ENCODE data around the gene FLNB. TPM values are rescaled to one million over a fixed set of nuclear protein-coding genes. Genes with fewer than 3 reads are reported as not detected.

Gene FLNB
- total and polyA plus RNA-seq, 2 of the 13 experiments (the other 11 are each of a cell fraction or from before 2014, with no cell fraction given) = 106 to 130 TPM

DNA sequence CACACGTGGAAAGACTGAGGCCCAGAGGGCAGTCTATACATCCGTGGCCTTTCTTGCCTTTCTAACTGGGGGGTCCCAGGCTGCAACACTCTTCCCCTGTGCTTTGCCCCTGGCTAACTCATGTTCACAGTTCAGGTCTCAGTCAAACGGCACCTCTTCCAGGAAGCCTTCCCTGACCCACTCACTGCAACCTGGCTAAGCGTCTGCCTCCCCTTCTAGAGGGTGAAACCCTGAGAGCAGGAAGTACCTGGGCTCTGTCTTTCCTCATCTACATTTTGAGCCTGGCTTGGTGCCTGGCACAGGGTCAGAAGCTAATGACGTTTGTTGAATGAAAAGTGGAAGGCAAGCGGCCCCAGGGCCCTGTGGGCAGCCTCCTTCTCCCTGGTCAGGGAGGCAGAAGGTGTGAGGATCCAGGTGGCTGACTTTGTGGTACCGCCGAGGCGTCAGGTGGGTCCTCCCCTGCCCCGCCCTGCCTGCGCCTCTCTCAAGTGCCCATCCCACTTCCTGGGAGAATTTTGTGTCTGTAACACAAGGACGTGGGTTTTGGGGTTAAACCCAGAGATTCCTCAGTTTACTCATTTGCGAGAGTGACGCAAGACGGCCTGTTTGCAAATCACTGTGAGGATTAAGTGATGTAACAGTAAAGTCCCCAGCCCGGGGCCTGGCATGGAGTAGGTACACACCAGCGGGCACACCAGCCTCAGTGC is 170.5 kb downstream of the FLNB start (continued):
- TF ChIP-seq SOX6 (IDR thresholded peaks at IDR 0.05) (no peak), SOX6 (CRISPR knock-in tag; IDR thresholded peaks at IDR 0.05) (no peak), ZNF672 (CRISPR knock-in tag; IDR thresholded peaks at IDR 0.05) (no peak), ZMYM3 (CRISPR knock-in tag; IDR thresholded peaks at IDR 0.05) (peak; percentile 88), SAFB2 (CRISPR knock-in tag; IDR thresholded peaks at IDR 0.05; ENCODE audit: borderline replicate concordance, low read depth) (no peak)
- TF ChIP-seq, protein P1, sequence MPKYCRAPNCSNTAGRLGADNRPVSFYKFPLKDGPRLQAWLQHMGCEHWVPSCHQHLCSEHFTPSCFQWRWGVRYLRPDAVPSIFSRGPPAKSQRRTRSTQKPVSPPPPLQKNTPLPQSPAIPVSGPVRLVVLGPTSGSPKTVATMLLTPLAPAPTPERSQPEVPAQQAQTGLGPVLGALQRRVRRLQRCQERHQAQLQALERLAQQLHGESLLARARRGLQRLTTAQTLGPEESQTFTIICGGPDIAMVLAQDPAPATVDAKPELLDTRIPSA (CRISPR knock-in tag; IDR thresholded peaks at IDR 0.05; ENCODE audit: borderline replicate concordance) = no peak

DNA sequence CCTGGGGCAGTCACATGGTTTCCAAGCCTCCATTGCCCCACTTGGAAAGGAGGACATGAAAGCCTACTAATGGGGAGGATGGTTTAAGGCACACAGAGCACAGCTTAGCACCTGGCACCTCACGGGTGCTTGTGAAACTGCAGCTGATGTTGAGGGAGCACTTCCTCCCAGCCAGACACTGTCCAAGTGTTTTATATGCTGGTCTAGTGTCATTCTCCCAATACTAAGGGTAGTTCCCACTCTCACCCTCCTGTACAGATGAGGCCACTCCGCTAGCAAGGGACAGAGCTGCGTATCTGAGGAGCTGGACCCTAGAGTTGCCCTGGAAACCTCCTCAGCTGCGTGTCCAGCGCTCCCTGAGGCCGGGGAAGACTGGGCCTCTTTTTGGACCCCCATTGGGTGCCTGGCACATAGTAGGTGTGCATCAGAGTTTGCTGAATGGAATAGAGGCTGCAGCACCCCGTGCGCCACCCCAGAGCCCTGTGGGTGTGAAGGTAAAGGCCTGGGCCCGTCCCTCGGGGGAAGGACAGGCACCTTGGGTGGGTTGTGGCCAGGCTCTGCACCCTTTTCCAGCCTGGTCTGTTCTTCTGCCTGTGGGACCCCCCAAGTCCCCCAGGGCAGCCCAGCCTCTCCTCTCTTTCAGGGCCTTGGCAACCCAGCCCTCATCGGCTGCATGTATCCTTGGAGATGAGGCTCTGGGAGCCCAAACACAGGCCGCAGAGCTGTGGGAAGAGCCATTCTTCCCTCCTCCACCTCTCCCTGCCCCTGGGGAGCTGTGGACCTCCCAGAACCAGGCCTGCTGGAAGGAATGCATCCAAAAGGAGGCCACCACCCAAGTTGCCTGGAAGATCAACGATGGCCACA is 171.2 kb downstream of the FLNB start:
- Histone ChIP-seq H4K20me1 (ENCODE audit: insufficient read depth, low read length) (no peaks in the 10 kb centered on the region), H3K27ac (ENCODE audit: extremely low read length, insufficient read depth, low read length) (no peak overlapping the region), H3K4me1 (ENCODE audit: insufficient read depth, low read length) (peaks cover 100% of the 10 kb centered on the region), H3K36me3 (replicated peaks in 1 of 2; ENCODE audit: control insufficient read depth in 1 of 2, insufficient read depth in 2 of 2, low read length in 2 of 2) (no peaks in the 10 kb centered on the region), H3K9me3 (ENCODE audit: low read length) (no peaks in the 10 kb centered on the region), H3K79me2 (ENCODE audit: insufficient read depth, low read length) (no peaks in the 10 kb centered on the region), H2AFZ (ENCODE audit: low read length) (no peak overlapping the region), H3K4me2 (ENCODE audit: low read depth, low read length) (peak overlapping the region; percentile 77), H3K9ac (ENCODE audit: insufficient read depth, low read depth, low read length) (no peak overlapping the region), H3K27me3 (ENCODE audit: control insufficient read depth in 1 of 2, insufficient read depth in 2 of 2, low read length in 2 of 2) (peaks cover 0 to 16% of the 10 kb centered on the region in 2 experiments; a peak in 2 of 5 replicates), H3K4me3 (replicated peaks in 1 of 3; ENCODE audit: insufficient read depth in 1 of 3, low read depth in 2 of 3, low read length in 3 of 3) (peak overlapping the region in 1 of 3 experiments; percentile 29; a peak in 1 of 6 replicates)
- ChIA-PET POLR2A (interaction anchor here (0.9 to 2.4 kb wide), 2 partner anchors 14 to 127 kb away, joined by 4 to 13 read pairs; partner anchors contain the start of genes HTD2 and RPP14), CTCF (ENCODE audit: low intra/inter-chr PET ratio, low total read pairs) (no interaction called here)
- FAIRE-seq = no peak
- intact Hi-C loops (cut with micrococcal nuclease; ENCODE audit: unreplicated experiment) = no loop called here
- no TSS peak for BruUV-seq (replicated peaks)
- TF ChIP-seq PHB2 (IDR thresholded peaks at IDR 0.05; ENCODE audit: partially characterized antibody) (no peak), ZNF263 (CRISPR knock-in tag; IDR thresholded peaks at IDR 0.05) (peak; percentile 94), ZKSCAN1 (IDR thresholded peaks at IDR 0.05; ENCODE audit: low read length) (peak; percentile 79), ZSCAN25 (CRISPR knock-in tag; IDR thresholded peaks at IDR 0.05) (0 out of 2 replicates have a peak, but pooled peaks have one; percentile 27), ZNF652 (CRISPR knock-in tag; IDR thresholded peaks at IDR 0.05; ENCODE audit: borderline replicate concordance, low read depth) (peak; percentile 45; the same call in 1 of the 2 replicates), ZNF766 (CRISPR knock-in tag; IDR thresholded peaks at IDR 0.05; ENCODE audit: borderline replicate concordance) (no peak)
- TF ChIP-seq, protein P2, sequence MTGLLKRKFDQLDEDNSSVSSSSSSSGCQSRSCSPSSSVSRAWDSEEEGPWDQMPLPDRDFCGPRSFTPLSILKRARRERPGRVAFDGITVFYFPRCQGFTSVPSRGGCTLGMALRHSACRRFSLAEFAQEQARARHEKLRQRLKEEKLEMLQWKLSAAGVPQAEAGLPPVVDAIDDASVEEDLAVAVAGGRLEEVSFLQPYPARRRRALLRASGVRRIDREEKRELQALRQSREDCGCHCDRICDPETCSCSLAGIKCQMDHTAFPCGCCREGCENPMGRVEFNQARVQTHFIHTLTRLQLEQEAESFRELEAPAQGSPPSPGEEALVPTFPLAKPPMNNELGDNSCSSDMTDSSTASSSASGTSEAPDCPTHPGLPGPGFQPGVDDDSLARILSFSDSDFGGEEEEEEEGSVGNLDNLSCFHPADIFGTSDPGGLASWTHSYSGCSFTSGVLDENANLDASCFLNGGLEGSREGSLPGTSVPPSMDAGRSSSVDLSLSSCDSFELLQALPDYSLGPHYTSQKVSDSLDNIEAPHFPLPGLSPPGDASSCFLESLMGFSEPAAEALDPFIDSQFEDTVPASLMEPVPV (CRISPR knock-in tag; IDR thresholded peaks at IDR 0.05) = 0 out of 2 replicates have a peak, but pooled peaks have one; percentile 21
- TF ChIP-seq, protein P3, sequence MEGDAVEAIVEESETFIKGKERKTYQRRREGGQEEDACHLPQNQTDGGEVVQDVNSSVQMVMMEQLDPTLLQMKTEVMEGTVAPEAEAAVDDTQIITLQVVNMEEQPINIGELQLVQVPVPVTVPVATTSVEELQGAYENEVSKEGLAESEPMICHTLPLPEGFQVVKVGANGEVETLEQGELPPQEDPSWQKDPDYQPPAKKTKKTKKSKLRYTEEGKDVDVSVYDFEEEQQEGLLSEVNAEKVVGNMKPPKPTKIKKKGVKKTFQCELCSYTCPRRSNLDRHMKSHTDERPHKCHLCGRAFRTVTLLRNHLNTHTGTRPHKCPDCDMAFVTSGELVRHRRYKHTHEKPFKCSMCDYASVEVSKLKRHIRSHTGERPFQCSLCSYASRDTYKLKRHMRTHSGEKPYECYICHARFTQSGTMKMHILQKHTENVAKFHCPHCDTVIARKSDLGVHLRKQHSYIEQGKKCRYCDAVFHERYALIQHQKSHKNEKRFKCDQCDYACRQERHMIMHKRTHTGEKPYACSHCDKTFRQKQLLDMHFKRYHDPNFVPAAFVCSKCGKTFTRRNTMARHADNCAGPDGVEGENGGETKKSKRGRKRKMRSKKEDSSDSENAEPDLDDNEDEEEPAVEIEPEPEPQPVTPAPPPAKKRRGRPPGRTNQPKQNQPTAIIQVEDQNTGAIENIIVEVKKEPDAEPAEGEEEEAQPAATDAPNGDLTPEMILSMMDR (CRISPR knock-in tag; IDR thresholded peaks at IDR 0.05) = no peak
- TF ChIP-seq, protein P4, sequence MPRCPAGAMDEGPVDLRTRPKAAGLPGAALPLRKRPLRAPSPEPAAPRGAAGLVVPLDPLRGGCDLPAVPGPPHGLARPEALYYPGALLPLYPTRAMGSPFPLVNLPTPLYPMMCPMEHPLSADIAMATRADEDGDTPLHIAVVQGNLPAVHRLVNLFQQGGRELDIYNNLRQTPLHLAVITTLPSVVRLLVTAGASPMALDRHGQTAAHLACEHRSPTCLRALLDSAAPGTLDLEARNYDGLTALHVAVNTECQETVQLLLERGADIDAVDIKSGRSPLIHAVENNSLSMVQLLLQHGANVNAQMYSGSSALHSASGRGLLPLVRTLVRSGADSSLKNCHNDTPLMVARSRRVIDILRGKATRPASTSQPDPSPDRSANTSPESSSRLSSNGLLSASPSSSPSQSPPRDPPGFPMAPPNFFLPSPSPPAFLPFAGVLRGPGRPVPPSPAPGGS (CRISPR knock-in tag; IDR thresholded peaks at IDR 0.05) = 0 out of 2 replicates have a peak, but pooled peaks have one; percentile 41
- WGBS (ENCODE audit: low lambda C conversion rate) = 38% methylated on average over 8 of the region's 13 CpGs
- peak; percentile 4 for ATAC-seq
- in situ Hi-C loops (cut with HindIII; ENCODE audit: extremely low pct_ligation_motif_present, low pct_unique_long_range_greater_than_20kb) = loop anchor here (5.0 to 10.0 kb wide), 2 partner anchors 38 to 235 kb away; no protein-coding TSS in a partner anchor
- DNase-seq (ENCODE audit: low spot score) = no peak
